RWPE1 (cell line): ENCODE results near the gene IKBKE.
A peak's percentile ranks its signal among the peaks of the same experiment; 100 is the strongest.

Source experiments
- CTCF ChIA-PET: fragments of 350-600 bp; sonication (Branson Sonifier 250); formaldehyde crosslinking; extraction: SDS; loops from one replicate; lab custom pipeline; 2021; lab: Yijun Ruan, JAX
- POLR2A ChIA-PET: fragments of 400-600 bp; formaldehyde crosslinking; extraction: SDS; loops from one replicate; lab custom pipeline; 2020; ENCODE audit warnings: antibody characterized with exemption; ENCODE audit not compliant: low non-redundant PET; lab: Yijun Ruan, JAX
- DNase-seq: peaks from one replicate; pipeline ENCODE4 v3.0.0; 2012; ENCODE audit warnings: low spot score
- H3K27ac ChIP-seq: fragments of 450-650 bp; 2 replicates; pipeline ENCODE4 v1.5.1; 2017
- CTCF ChIP-seq: fragments of 450-650 bp; conservative IDR thresholded peaks from 2 replicates; pipeline ENCODE4 v1.5.1; 2017; ENCODE audit warnings: low read depth, mild to moderate bottlenecking

The IKBKE gene

GRCh38 chr1:206486995-206487788 is 16.9 kb downstream of the IKBKE start:
- POLR2A ChIA-PET, result no interaction called here
- no peak overlapping the region for H3K27ac ChIP-seq
- no peak for DNase-seq
- no peak for TF ChIP-seq CTCF
- CTCF ChIA-PET, result interaction anchor here (0.6 to 1.2 kb wide), 2 partner anchors 70 to 177 kb away, joined by 3 to 6 read pairs; no protein-coding TSS in a partner anchor

GRCh38 chr1:206487970-206488369 is 17.7 kb downstream of the IKBKE start:
- POLR2A ChIA-PET, result no interaction called here
- H3K27ac ChIP-seq, result no peak overlapping the region
- no peak for DNase-seq
- TF ChIP-seq CTCF, result no peak
- CTCF ChIA-PET, result interaction anchor here (0.6 to 1.2 kb wide), 2 partner anchors 71 to 176 kb away, joined by 3 to 6 read pairs; no protein-coding TSS in a partner anchor

- ChIA-PET POLR2A (no interaction called here), CTCF (interaction anchor here (0.7 to 1.5 kb wide), 3 partner anchors 14 to 124 kb away, joined by 3 to 7 read pairs (median 4); partner anchors contain the start of gene EIF2D)
- no peak for DNase-seq
- H3K27ac ChIP-seq, result no peak overlapping the region
- TF ChIP-seq CTCF, result no peak
Observed at GRCh38 chr1:206488466-206488865, 18.2 kb downstream of the IKBKE start.

- ChIA-PET CTCF (interaction anchor here (0.5 to 3.5 kb wide), 69 partner anchors 8 to 1009 kb away, joined by 3 to 45 read pairs (median 4); partner anchors contain the start of genes DYRK3, EIF2D, IKBKE and RASSF5), POLR2A (no interaction called here)
- no peak overlapping the region for H3K27ac ChIP-seq
- peak; percentile 95 for TF ChIP-seq CTCF
- peak; percentile 93 for DNase-seq
Observed at GRCh38 chr1:206489980-206490770, 19.9 kb downstream of the IKBKE start.

- TF ChIP-seq CTCF, result no peak
- no peak overlapping the region for H3K27ac ChIP-seq
- ChIA-PET POLR2A (no interaction called here), CTCF (interaction anchor here (0.5 to 3.5 kb wide), 62 partner anchors 8 to 1008 kb away, joined by 3 to 45 read pairs (median 4); partner anchors contain the start of genes DYRK3, IKBKE and RASSF5)
- DNase-seq, result no peak
Observed at GRCh38 chr1:206490771-206491405, 20.6 kb downstream of the IKBKE start.
